Right ventricle myocardium superior (tissue), 1 donor: Measurements from ENCODE around the gene WDR90. TPM values are rescaled to one million over a fixed set of nuclear protein-coding genes. Genes with fewer than 3 reads are reported as not detected.

Experiments used
- ATAC-seq: fragments of 200-7000 bp; cut with Tn5 transposase; one replicate; pipeline ENCODE4 v1.9.1; 2020; ENCODE audit warnings: mild to moderate bottlenecking; ENCODE audit not compliant: poor library complexity
- DNase-seq: peaks from one replicate; pipeline ENCODE4 v3.0.0-alpha.2; 2020
- intact Hi-C: fragments of 100-400 bp; cut with DNase I; formaldehyde crosslinking; loops from one replicate; pipeline ENCODE4 v1.11.2; 2022
- total RNA-seq: library from RNA; stranded (reverse); fragmentation: NEBNext Ultra II Directional; extraction: Animal tissue kit (Norgen Biotek cat#: 25700); gene quantifications from one replicate; pipeline ENCODE4 v1.2.1, GENCODE V29; 2021
- donor health status: DM: no; HTN: yes; CAD: no; lungs with severe emphysema.

WDR90 gene
- total RNA-seq, 1 donor from 2014 or later, result 10.8 TPM

- intact Hi-C loops, result no loop called here
- DNase-seq, result no peak
Measured at GRCh38 chr16:625117-625976, 23.8 kb upstream of the WDR90 start.

DNA sequence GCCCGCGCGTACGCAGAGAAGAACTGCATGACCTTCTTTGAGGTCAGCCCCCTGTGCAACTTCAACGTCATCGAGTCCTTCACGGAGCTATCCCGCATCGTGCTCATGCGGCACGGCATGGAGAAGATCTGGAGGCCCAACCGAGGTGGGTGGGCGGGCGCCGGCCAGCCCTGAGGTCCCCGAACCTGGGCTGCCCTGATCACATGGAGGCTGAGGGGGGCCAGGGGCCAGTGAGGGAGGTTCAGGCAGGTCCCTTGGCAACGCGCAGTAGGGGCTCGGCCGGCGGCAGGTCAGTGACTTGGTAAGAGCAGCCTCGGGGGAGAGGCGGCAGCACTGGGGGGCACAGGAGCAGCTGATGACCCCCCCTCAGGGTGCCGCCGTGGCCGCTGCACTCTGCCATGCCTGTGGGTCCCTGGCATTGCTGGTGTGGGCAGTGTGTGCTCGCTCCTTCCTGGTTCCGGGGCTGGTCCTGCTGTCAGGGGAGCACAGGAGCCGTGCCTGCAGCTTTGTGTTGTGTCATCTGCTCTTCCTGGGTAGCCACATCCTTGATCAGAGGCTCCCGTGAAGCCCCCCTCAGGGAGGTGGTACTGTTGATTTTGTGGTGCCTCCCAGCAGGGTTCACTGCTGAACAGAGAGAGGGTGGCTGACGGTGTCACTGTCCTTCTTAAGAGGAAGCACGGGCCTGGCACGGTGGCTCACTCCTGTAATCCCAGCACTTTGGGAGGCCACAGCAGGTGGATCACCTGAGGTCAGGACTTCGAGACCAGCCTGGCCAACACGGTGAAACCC lies 23.0 kb upstream of the WDR90 start:
- ATAC-seq (no peak), DNase-seq (peak; percentile 40)
- intact Hi-C loops, result no loop called here

More at GRCh38 chr16:625117-625976, 23.8 kb upstream of the WDR90 start:
- no peak for ATAC-seq

- intact Hi-C loops, result no loop called here
- ATAC-seq, result no peak
- DNase-seq, result no peak
Measured at GRCh38 chr16:626787-627453, 22.2 kb upstream of the WDR90 start.

GRCh38 chr16:627454-628239 lies 21.5 kb upstream of the WDR90 start:
- intact Hi-C loops, result no loop called here
- ATAC-seq, result no peak
- peak; percentile 62 for DNase-seq

DNA sequence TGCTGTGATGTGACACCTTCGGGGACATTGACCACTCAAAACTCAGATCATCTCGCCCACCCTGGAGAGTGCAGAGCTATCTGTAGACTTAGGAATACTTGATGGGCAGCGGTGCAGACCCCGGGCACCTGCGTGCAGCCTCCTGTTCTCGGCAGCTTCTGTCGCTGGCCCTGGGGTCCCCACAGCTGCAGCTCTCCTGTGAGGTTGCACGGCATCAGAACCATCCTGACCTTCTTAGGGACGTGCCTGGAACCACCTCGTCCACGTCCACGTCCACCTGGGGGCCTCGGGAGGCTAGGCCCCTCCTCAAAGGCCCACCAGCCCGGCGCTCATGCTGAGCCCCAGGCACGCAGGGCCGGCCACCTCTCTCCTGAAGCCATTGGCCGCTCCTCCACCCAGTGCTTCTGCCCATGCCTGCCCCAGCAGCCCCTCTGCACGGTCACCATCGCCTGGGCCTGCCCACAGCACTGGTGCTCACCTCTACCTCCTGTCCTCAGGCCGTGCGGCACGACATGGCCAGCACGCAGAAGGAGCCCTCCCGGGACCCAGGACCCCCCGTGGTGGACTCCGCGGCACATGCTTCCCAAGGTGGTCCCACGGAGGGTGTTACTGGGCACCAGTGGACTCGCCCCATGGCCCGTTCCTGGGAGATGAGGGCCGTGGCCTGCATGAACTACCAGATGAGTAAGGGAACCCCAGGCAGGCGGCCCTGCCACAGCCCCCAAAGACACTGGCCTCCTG lies 20.7 kb upstream of the WDR90 start:
- intact Hi-C loops, result no loop called here
- ATAC-seq (no peak), DNase-seq (no peak)

GRCh38 chr16:629185-629832 lies 19.9 kb upstream of the WDR90 start:
- intact Hi-C loops, result no loop called here
- ATAC-seq (no peak), DNase-seq (peak; percentile 41)

DNA sequence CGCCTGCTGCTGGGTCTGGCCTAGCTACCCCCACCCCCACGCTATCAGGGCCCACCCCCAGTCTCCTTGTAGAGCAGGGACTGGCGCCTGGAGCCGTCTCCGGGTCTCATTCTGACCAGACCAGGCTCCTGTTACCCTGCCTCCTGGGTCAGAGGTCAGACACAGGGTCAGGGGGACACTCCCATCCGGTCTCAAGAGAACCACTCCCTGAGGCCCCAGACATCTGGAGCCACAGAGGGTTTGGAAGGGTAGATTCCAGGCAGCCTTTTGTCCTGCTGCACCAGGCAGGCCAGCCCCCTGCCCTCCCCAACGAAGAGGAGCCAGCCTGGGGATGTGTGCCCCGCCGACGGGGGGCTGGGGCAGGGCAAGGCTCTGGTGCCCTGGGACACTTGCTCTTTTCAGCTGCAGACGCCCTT lies 19.3 kb upstream of the WDR90 start:
- intact Hi-C loops, result no loop called here
- DNase-seq (peak; percentile 44), ATAC-seq (no peak)

DNA sequence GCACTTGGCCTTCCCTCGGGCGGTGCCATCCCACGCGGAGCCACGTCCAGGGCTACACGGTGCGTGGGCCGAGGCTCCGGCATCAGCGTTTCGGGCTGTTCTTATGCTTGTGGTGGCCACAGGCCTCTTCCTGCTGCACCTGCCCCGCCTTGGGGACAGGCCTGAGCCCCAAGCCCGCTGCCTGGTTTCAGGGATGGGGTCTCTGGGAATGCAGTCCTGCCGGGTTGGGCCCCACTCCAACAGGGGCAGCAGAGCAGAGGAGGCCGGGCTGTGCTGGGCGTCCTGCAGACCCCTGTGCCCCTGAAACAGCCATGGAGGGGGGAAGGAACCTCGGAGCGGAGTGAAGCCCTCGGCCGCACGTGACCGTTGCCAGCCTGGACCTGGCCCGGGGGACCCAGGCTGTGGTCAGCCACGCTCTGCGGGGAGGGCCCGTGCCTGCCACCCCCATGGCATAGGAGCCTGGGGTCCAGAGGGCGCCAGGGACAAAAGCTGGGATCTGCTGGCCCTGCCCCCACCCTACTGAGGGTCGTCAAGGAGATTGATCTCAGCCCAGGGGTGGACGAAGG lies 18.8 kb upstream of the WDR90 start:
- DNase-seq (peak; percentile 42), ATAC-seq (no peak)
- intact Hi-C loops, result no loop called here

- peak; percentile 46 for DNase-seq
Measured at GRCh38 chr16:630815-631405, 18.3 kb upstream of the WDR90 start, which contains the start of gene WFIKKN1. Gene WFIKKN1 (plus strand): TSS chr16:630985. CDS start chr16:631254, 269 bp downstream.

GRCh38 chr16:631808-632358 lies 17.3 kb upstream of the WDR90 start:
- no peak for DNase-seq
- ATAC-seq, result no peak
- intact Hi-C loops, result no loop called here

More at GRCh38 chr16:630815-631405, 18.3 kb upstream of the WDR90 start, which contains the start of gene WFIKKN1:
- intact Hi-C loops, result no loop called here
- ATAC-seq, result no peak

DNA sequence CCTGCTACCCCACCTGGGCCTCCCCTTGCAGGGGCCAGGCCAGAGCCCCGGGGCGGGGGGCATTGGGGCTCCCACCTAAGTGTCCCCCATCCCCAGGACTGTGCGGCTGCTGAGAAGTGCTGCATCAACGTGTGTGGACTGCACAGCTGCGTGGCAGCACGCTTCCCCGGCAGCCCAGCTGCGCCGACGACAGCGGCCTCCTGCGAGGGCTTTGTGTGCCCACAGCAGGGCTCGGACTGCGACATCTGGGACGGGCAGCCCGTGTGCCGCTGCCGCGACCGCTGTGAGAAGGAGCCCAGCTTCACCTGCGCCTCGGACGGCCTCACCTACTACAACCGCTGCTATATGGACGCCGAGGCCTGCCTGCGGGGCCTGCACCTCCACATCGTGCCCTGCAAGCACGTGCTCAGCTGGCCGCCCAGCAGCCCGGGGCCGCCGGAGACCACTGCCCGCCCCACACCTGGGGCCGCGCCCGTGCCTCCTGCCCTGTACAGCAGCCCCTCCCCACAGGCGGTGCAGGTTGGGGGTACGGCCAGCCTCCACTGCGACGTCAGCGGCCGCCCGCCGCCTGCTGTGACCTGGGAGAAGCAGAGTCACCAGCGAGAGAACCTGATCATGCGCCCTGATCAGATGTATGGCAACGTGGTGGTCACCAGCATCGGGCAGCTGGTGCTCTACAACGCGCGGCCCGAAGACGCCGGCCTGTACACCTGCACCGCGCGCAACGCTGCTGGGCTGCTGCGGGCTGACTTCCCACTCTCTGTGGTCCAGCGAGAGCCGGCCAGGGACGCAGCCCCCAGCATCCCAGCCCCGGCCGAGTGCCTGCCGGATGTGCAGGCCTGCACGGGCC lies 16.5 kb upstream of the WDR90 start:
- ATAC-seq (no peak), DNase-seq (peak; percentile 40)
- intact Hi-C loops, result no loop called here

DNA sequence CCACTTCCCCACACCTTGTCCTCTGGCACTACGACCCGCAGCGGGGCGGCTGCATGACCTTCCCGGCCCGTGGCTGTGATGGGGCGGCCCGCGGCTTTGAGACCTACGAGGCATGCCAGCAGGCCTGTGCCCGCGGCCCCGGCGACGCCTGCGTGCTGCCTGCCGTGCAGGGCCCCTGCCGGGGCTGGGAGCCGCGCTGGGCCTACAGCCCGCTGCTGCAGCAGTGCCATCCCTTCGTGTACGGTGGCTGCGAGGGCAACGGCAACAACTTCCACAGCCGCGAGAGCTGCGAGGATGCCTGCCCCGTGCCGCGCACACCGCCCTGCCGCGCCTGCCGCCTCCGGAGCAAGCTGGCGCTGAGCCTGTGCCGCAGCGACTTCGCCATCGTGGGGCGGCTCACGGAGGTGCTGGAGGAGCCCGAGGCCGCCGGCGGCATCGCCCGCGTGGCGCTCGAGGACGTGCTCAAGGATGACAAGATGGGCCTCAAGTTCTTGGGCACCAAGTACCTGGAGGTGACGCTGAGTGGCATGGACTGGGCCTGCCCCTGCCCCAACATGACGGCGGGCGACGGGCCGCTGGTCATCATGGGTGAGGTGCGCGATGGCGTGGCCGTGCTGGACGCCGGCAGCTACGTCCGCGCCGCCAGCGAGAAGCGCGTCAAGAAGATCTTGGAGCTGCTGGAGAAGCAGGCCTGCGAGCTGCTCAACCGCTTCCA lies 15.7 kb upstream of the WDR90 start:
- DNase-seq, result peak; percentile 41
- no peak for ATAC-seq
- intact Hi-C loops, result no loop called here

GRCh38 chr16:634051-634670 lies 15.0 kb upstream of the WDR90 start:
- DNase-seq, result peak; percentile 40
- ATAC-seq, result no peak
- intact Hi-C loops, result no loop called here

DNA sequence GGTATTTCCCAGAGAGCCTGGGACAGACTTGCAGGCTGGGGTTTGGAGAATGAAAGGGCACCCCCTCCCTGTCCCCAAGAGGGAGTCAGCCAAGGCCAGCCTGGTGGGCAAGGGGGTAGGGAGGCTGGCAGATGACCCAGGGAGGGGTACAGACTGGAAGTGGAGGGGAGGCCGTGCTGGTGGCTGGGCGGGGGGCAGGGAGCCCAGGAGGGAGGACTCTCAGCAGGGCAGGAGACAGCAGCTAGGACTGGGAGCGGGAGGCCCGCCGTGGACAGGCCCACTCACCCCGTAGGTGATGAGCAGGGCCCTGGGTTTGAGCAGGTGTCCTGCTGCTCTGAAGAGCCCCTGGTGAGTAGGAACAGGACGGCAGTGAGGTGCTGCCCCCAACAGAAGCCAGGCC lies 14.2 kb upstream of the WDR90 start:
- no peak for DNase-seq
- no peak for ATAC-seq
- intact Hi-C loops, result loop anchor here (5.0 kb wide), 1 partner anchor 48 kb away; no protein-coding TSS in a partner anchor
